ENCODE data around the gene USP12.

GRCh38 chr13:27101847-27102246, 69.8 kb downstream of the USP12 start:
- TF ChIP-seq CTCF (conservative IDR thresholded peaks at IDR 0.05; ENCODE audit: low read depth in 2 of 2) (no peak), EZH2 (IDR thresholded peaks at IDR 0.05; ENCODE audit: low read depth, unreplicated experiment) (no peak), CREB1 (CRISPR knock-in tag; IDR thresholded peaks at IDR 0.05; ENCODE audit: low read depth) (no peak), EZH2phosphoT487 (IDR thresholded peaks at IDR 0.05; ENCODE audit: unreplicated experiment) (no peak), REST (IDR thresholded peaks at IDR 0.05; ENCODE audit: unreplicated experiment) (no peak), POLR2AphosphoS5 (IDR thresholded peaks at IDR 0.05; ENCODE audit: low read depth) (no peak), ZNF114 (CRISPR knock-in tag; IDR thresholded peaks at IDR 0.05) (no peak), NANOG (IDR thresholded peaks at IDR 0.05; ENCODE audit: borderline replicate concordance) (no peak)

All from GM23338 (cell line).